HG02981 (cell line): ENCODE measurements around the gene PPP1R12B.
"Not testable (repeated sequence)": the region's sequence is repeated elsewhere in the genome, so short reads cannot be mapped to it uniquely, and the experiment has no call there.

Experiments used
- ATAC-seq: cut with Tn5 transposase; IDR thresholded peaks from one replicate; pipeline ENCODE4 v1.9.1; 2021; ENCODE audit warnings: mild to moderate bottlenecking, moderate library complexity; ENCODE audit not compliant: unreplicated experiment

PPP1R12B gene

GRCh38 chr1:202348005-202348508 lies 442 bp upstream of the PPP1R12B start:
- no peak for ATAC-seq

GRCh38 chr1:202349206-202349928 lies 868 bp downstream of the PPP1R12B start:
- peak; percentile 29 for ATAC-seq

DNA sequence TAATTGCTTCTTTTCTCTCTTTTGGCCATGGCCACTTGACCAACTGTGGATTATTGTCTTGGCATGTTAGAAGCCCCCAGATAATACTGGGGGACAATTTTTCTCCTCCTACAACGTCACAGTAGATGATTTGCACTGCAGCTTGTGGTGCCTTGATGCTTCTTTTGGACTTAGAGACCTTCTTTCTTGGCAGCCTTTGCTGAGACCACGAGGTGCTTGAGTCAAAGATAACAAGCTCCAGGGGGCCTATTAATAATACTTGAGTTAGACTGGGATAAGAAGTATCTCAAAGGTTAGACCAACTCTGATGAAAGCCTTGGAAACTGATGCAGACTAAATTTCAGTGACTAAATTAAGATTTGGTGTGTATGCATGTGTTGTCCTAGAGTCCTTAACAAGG lies 3.2 kb downstream of the PPP1R12B start:
- no peak for ATAC-seq

DNA sequence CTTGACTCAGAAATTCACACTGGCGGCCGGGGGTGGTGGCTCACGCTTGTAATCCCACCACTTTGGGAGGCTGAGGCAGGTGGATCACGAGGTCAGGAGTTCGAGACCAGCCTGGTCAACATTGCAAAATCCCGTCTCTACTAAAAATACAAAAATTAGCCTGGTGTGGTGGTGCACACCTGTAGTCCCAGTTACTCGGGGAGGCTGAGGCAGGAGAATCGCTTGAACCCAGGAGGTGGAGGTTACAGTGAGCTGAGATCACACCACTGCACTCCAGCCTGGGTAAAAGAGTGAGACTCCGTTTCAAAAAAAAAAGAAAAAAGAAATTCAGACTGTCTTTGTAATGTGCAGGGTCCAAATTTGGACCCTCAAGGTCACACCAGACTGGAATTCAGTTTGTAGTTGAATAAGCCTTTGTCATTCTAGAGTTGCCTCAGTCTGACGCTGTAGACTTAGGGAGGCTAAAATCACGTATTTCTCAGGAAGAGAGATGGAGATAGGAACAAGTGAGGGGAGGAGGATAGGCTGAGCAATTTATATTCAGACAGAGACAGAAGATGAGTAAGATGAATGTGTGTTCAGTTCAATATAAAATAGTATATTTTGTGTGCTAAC lies 4.2 kb downstream of the PPP1R12B start:
- not testable (repeated sequence) for ATAC-seq

GRCh38 chr1:202355944-202356553 lies 7.5 kb downstream of the PPP1R12B start:
- no peak for ATAC-seq

GRCh38 chr1:202357506-202357905 lies 9.0 kb downstream of the PPP1R12B start:
- no peak for ATAC-seq

DNA sequence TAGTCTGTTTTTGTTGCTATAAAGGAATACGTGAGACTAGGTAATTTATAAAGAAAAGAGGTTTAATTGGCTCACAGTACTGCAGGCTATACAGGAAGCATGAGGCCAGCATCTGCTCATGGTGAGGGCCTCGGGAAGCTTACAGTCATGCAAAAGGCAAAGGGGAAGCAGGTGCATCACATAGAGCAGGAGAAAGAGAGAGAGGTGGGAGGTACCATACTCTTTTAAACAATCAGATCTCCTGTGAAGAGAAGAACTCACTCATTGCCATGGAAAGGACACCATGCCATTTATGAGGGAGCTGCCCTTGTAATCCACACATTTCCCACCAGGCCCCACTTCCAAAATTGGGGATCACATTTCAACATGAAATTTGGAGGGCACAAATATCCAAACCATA lies 12.7 kb downstream of the PPP1R12B start:
- ATAC-seq = no peak

DNA sequence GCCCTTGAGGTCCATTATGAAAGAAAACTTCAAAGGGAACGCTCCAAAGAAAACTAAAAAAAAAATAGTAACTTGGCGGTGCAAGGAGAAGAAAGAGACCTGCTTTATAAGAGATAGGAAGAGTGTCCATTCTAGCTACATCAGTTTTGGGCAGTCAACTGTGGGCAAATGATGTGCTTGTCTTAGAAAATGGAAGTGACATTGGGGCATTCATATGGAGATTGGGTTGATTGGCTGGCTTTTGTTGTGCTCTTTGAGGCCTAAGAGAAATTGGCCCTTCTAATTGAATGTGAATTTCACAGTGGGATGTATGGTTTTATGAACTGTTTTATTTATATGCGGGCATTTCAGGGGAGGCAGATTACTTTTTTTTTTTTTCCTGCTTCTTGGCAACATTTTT lies 13.2 kb downstream of the PPP1R12B start:
- no peak for ATAC-seq

DNA sequence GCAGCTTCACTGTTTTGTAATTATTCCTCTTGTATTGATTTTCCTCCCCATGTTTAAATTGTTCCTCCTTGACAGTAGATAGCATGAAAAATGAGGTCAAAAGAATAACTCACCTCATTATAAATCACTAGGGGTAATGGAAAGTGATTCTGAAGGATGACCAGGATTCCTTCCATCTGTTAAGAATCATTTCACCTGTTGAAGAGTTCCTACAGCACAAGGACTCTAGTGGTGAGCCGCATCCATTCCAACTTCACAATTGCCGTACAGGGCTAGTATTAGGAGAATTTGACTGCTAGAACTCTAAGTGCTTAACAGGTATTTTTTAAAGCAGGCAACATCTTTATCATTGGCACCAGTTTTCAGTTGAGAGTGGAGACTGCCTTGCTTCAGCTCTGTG lies 13.7 kb downstream of the PPP1R12B start:
- no peak for ATAC-seq

DNA sequence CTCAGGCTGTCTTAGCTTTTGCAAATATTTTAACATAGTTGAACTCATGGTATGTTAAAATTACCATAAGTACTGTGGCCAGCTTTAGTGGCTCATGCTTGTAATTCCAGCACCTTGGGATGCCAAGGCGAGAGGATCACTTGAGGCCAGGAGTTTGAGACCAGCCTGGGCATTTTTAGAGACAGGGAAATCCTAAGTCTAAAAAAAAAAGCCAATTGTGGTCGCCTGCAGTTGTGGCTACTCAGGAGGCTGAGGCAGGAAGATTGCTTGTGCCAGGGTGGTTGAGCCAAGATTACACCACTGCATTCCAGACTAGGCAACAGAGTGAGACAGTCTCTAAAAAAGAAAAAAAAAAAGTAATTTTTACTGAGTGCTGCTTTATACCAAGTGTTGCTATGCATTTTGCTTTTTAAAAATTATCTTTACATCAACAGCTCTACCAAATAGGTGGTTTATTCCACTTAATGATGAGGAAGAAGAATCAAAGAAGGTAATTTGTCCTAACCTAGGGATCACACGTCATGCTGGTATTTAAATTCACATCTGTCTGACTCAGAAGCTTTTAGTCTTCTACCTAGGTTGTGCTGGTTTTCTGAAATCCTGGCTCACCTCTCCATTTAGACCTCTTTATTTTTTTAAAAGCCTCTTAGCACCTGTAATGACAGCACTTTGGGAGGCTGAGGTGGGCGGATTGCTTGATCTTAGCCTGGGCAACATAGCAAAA lies 16.8 kb downstream of the PPP1R12B start:
- ATAC-seq = no peak

- ATAC-seq = no peak
Observed at GRCh38 chr1:202367271-202367670, 18.8 kb downstream of the PPP1R12B start.

DNA sequence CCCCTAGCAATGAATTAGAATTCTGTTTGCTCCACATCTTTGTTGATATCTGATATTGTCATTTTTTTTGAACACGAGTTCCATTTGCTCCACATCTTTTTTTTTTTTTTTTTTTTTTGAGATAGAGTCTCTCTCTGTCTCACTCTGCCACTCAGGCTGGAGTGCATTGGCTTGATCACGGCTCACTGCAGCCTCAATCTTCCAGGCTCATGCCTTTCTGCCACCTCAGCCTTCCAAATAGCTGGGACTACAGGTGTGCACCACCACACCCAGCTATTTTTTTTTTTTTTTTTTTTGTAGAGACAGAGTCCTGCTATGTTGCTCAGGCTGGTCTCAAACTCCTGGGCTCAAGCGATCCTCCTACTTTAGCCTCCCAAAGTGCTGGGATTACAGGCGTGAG lies 22.4 kb downstream of the PPP1R12B start:
- ATAC-seq = not testable (repeated sequence)

GRCh38 chr1:202374099-202374498 lies 25.6 kb downstream of the PPP1R12B start:
- no peak for ATAC-seq

DNA sequence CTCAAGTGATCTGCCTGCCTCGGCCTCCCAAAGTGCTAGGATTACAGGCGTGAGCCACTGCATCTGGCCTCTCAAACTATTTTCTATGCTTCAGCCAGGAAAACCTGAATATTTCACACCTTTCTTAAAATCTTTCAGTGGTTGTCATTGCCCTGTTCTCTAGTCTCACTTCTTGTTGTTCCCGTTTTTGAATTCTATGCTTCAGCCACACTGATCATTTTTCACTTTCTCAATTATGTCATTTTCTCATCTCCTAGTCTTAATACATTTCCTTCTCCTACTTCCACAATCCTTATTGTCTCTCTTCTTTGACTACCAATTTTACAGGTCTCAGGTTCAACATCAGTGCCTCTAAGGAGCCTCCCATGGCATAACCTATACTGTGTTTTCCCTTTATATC lies 26.7 kb downstream of the PPP1R12B start:
- not testable (repeated sequence) for ATAC-seq

GRCh38 chr1:202376247-202376646 lies 27.7 kb downstream of the PPP1R12B start:
- ATAC-seq = no peak

GRCh38 chr1:202379884-202380529 lies 31.5 kb downstream of the PPP1R12B start:
- not testable (repeated sequence) for ATAC-seq

- ATAC-seq = not testable (repeated sequence)
Observed at GRCh38 chr1:202380535-202380934, 32.0 kb downstream of the PPP1R12B start.

- ATAC-seq = not testable (repeated sequence)
Observed at GRCh38 chr1:202381867-202382266, 33.4 kb downstream of the PPP1R12B start.

- not testable (repeated sequence) for ATAC-seq
Observed at GRCh38 chr1:202395831-202396230, 47.3 kb downstream of the PPP1R12B start.

- no peak for ATAC-seq
Observed at GRCh38 chr1:202397256-202397655, 48.8 kb downstream of the PPP1R12B start.

- ATAC-seq = not testable (repeated sequence)
Observed at GRCh38 chr1:202398439-202398838, 49.9 kb downstream of the PPP1R12B start.
